ENCODE results near the gene KAT2B.

KAT2B gene

DNA sequence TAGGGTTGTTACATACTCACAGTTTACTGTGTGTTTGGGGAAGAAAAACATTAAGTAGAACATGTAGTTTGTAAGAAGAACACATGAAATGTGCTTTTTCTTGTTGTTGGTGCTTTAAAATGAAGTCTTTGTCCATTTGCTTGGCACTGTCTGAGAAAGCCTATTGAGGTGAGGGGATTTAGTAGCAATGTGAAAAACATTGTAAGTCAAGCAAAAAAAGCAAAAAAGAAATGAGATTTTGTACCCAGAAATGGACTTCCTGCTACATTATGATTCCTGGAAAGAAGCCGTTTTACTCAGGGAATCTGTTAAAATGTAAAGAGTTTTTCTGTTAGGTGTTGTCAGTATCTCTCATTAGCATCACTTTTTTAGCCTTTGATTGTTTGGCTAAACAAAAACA is 59.9 kb downstream of the KAT2B start:
- no peak for DNase-seq

DNA sequence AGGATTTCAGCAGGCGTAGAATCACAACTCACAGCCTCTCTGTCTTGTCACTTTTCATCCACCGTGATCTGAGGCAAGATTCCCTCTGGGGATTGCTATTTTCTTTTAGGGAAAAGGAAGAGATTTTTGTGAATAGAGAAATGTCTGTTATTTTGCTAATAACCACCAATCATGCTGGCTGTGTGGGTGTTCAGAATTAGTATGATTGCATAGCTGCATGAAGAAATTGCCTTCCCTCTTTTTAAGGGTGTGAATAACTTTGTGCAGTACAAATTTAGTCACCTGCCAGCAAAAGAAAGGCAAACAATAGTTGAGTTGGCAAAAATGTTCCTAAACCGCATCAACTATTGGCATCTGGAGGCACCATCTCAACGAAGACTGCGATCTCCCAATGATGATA is 60.8 kb downstream of the KAT2B start:
- no peak for DNase-seq

- DNase-seq: no peak
These were observed 63.5 kb downstream of the KAT2B start for GRCh38 chr3:20103731-20104130.

DNA sequence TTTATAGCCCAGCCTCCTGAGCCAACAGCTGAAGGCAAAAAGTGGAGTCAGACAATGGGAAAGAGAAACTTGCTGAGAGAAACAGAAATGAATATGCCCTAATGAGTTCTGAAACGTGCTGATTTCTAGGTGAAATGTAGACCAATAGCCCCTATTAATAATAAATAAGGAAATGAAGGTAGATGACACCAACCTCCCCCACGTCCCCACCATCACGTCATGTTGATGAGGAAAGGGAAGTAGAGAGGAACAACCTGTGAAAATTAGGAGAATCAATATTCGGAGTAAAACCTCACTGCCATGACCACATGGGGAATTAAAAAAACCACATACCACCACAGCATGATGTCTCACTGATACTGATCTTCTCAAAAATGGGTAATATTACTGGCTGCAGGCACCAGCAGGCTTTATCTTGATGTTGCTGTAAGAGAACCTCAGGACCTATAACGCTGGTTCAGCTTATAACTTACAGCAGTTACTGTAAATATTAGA is 64.0 kb downstream of the KAT2B start:
- DNase-seq: no peak

DNA sequence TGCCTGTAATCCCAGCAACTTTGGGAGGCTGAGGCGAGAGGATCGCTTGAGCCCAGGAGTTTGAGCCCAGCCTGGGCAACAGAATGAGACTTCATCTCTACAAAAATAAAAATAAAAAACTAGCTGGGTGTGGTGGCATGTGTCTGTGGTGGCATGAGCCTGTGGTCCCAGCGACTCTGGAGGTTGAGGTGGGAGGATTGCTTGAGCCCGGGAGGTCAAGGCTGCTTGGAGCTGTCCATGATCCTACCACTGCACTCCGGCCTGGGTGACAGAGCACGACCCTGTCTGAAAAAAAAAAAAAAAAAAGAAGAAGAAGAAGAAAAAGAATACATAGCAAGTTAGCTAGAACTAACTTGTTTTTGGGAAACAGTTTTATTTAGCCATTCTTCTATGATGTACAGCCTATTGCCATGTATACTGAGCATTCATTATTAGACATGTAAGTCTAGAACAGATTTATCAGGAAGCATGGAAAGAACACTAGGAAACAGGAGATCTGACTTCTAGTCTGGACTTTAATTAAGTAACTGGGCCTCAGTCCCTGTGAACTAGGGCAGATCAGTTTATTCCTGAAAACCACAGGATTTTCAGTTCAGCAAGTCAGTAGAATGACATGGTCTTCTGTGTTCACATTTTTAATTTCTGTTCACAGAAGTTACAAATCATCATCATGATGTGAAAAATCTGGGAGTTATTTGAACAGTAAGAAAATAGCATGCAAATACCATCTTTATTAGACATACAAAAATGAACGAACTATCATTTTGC is 65.5 kb downstream of the KAT2B start:
- no peak for DNase-seq

GRCh38 chr3:20107722-20108121 is 67.5 kb downstream of the KAT2B start:
- no peak for DNase-seq

DNA sequence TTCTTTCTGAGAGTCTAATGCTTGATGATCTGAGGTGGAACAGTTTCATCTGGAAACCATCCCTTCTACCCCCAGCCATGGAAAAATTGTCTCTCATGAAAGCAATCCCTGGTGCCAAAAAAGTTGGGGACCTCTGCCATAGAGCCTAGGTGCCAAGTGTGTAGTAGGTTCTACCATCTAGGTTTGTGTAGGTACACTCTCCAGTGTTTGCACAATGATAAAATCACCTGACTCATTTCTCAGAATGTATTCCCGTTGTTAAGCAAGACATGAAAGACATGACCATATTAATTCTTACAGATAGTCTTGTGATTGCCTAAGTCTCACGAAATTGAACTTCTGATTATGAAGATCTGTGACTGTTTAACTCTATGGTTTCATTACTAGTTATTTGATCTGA is 68.6 kb downstream of the KAT2B start:
- DNase-seq: no peak

DNA sequence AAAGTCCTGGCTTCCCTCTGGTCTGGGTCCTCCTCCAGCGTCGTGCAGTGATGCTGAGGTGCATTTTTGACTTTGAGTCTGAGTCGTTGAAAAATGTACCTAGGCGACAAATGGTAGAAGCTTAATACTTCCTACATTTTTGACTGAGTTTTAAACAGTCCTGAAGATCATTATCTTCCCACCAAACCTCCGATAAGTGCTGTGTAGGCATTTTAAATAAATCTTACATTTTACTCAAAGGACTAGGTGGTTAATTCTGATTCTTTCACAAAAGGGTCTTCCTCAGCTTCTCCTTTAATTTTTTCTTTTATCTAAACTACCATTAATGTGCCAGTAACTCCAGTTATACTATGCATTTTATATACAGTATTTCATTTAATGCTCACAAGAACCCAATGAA is 70.6 kb downstream of the KAT2B start:
- DNase-seq: no peak

GRCh38 chr3:20111836-20112235 is 71.6 kb downstream of the KAT2B start:
- DNase-seq: no peak

- DNase-seq: no peak
These were observed 80.8 kb downstream of the KAT2B start for GRCh38 chr3:20121088-20121487.

- no peak for DNase-seq
These were observed 82.9 kb downstream of the KAT2B start for GRCh38 chr3:20123131-20123652.

DNA sequence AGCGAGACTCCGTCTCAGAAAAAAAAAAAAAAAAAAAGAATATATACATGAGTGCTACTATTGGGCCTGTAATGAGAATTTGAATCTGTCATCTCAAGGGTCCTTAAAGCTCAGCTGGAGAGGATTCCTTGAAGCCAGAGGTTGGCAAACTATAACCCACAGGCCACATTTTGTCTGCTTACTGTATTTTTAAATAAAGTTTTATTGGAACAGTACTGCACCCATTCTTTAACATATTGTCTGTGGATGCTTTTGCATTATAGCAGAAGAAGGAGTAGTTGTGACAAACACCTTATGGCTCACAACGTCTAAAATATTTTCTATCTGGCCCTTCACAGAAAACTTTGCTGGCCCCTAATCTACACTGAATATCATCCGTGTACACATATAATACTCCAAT is 85.0 kb downstream of the KAT2B start:
- DNase-seq: no peak

GRCh38 chr3:20125897-20126296 is 85.7 kb downstream of the KAT2B start:
- DNase-seq: no peak

- no peak for DNase-seq
These were observed 88.1 kb downstream of the KAT2B start for GRCh38 chr3:20128358-20128757.

- DNase-seq: no peak
These were observed 89.9 kb downstream of the KAT2B start for GRCh38 chr3:20130106-20130505.

- no peak for DNase-seq
These were observed 96.0 kb downstream of the KAT2B start for GRCh38 chr3:20136231-20136630.

DNA sequence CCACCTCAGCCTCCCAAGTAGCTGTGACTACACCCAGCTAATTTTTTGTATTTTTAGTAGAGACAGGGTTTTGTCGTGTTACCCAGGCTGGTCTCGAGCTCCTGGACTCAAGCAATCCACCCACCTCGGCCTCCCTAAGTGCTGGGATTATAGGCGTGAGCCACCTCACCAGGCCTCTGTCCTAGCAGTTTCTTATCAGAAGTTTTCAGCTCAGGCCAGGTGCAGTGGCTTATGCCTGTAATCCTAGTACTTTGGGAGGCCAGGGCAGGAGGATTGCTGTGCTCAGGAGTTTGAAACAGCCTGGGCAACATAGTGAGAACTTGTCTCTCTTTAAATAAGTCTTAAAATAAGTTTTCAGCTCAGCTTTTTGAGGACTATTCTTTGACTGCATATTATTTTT is 97.4 kb downstream of the KAT2B start:
- DNase-seq: no peak

DNA sequence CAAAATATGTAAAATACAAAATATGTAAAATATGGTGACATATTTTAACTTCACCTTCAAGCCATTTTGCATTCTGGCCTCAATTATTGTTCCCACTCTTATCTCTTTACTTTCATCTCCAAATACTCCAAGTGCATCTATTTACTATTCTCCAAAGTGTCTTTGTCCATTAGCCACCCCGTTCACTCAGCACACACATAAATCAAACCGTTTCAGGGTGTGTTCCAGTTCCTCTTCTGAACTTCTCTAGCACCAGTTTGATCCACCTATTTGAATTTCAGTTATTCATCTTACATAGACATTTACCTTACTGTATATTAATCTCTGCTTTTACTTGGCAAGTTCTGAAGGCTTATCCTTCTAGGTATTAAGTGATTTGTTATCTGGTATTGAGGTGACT is 100.6 kb downstream of the KAT2B start:
- no peak for DNase-seq

DNA sequence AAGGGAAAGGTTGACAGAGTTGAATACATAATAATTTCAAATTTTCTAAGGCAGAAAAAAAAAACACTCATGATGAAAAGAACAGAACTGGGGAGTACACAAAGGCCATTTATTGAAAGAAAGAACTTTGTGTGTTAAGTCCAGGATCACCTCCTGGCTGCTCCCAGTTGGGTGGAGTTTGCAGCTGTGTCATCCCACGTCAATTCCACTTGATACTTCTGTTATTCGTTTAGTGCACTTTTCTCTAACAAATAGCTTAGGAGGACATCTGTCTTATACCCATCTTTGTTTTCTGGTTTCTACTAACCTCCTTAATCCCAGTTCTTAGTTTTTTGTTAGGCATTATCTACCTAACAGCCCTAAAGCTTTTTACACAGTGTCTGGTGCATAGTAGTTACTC is 101.1 kb downstream of the KAT2B start:
- no peak for DNase-seq

GRCh38 chr3:20141851-20142250 is 101.6 kb downstream of the KAT2B start:
- no peak for DNase-seq

GRCh38 chr3:20142517-20142916 is 102.3 kb downstream of the KAT2B start:
- DNase-seq: no peak

GRCh38 chr3:20143519-20143918 is 103.3 kb downstream of the KAT2B start:
- no peak for DNase-seq

DNA sequence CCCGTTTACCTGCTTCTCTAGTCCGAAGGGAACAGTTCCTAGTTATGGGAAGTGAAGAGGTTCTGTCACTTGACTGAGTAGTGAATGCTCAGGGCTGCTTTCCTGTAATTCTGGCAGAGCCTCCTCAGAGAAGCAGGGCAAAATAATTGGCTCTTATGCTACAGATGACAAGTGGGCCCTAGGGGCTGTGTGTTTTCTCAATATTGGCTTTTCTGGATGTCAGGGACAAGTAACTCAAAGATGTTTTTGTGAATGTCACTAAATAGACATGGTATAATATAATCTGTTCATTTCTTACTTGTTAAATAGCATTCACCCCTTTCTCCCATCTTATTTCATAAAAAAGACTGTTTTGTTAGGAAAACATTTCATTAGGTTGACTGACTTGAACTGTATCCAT is 105.6 kb downstream of the KAT2B start:
- no peak for DNase-seq

GRCh38 chr3:20146301-20146700 is 106.1 kb downstream of the KAT2B start:
- no peak for DNase-seq

DNA sequence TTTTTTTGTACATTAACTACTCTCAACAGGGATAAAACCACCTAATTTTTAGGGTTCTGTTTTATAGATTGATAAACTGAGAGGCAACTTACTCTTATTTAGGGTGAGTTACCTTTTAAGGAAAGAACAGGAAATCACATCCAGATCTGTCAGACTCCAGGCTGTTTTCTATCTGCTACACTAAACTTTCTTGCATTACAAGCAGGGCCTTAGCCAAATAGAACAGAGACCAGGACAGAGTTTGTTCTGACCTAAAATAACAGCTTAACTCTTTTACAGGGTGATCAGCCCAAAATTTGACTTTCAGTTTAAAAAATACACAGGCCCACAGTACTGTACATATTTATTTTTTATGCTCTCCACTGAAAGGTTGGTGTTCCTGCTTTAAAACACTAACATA is 107.1 kb downstream of the KAT2B start:
- no peak for DNase-seq

Data from activated gamma-delta T cell (primary cell).